ENCODE results near the gene PCLO.
A peak's percentile ranks its signal among the peaks of the same experiment; 100 is the strongest.

PCLO gene

DNA sequence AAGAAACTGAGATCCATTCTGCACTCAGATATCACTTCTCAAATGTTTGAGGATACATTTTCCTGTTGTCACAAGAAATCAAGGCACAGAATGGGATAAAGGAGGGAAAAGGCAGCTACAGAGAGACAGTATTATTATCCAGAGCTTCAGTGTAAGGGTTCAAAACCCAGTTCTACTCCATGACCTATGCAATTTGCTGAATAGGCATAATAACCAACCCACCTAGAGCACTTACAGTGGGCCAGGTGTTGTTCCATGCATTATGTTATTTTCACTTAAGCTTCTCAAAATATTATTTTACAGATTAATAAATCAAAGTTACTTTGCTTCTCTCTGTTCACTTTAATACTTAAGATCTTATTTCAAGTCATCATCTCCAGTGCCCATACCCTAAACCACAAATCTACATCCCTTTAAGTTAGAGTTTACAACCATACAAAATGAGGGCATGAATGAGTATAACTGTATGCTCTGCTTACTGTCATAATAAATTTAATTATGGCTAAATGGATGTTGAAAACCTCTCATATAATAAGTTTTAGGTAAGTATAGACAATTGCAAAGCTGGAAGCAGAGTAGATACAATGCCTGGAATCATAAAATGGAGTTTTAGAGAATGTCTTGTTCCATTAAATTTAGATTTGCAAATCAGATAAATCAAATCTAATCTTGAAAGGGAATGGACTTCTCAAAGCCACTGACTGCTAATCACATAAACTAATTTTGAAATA lies 28.1 kb upstream of the PCLO start:
- TF ChIP-seq, protein P1, sequence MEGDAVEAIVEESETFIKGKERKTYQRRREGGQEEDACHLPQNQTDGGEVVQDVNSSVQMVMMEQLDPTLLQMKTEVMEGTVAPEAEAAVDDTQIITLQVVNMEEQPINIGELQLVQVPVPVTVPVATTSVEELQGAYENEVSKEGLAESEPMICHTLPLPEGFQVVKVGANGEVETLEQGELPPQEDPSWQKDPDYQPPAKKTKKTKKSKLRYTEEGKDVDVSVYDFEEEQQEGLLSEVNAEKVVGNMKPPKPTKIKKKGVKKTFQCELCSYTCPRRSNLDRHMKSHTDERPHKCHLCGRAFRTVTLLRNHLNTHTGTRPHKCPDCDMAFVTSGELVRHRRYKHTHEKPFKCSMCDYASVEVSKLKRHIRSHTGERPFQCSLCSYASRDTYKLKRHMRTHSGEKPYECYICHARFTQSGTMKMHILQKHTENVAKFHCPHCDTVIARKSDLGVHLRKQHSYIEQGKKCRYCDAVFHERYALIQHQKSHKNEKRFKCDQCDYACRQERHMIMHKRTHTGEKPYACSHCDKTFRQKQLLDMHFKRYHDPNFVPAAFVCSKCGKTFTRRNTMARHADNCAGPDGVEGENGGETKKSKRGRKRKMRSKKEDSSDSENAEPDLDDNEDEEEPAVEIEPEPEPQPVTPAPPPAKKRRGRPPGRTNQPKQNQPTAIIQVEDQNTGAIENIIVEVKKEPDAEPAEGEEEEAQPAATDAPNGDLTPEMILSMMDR (conservative IDR thresholded peaks at IDR 0.05; ENCODE audit: control insufficient read depth, insufficient read depth, low read depth, low read length): no peak
- no peak overlapping the region for H3K4me3 ChIP-seq (ENCODE audit: control insufficient read depth, low read depth, low read length)

DNA sequence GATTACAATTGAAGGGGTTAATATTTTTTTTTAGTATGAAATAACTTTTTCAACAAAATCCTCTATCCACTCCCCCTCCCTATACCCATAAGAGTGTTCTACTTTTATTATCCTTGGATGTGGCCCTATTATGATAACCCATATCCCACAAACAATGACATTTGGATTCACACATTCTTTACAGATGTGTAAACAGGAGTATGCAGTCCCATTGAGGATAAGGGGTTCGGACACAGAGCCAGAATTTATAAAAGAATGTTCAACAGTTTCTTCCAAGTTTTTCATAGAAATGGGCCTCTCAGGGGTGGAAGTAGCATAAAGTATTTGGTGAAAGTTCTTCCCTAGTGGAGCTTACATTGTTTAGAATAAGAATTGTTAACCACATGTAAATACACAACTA lies 16.1 kb upstream of the PCLO start:
- no peak overlapping the region for H3K4me3 ChIP-seq (ENCODE audit: control insufficient read depth, low read depth, low read length)
- no peak for DNase-seq (ENCODE audit: low read depth)
- TF ChIP-seq, protein P1 (conservative IDR thresholded peaks at IDR 0.05; ENCODE audit: control insufficient read depth, insufficient read depth, low read depth, low read length): no peak

More for the DNA sequence above, 28.1 kb upstream of the PCLO start:
- no peak for DNase-seq (ENCODE audit: low read depth)

DNA sequence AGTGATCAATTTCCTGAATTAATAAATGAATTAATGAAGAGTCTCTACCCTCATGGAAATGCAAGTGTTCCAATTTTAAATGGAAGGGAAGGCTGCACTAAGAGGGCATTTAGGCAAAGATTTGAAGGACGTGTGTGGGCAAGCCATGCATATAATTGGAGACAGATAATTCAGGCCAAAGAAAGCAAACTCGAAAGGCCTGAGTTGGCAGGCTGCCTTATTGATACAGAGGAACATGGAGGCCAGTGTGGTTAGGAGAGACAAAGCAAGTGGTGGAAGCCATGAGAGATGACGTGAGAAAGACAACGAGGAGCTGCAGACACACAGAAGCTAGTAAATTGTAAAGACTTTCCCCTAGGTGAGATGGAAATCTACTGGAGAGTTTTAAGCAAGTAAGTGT lies 15.4 kb upstream of the PCLO start:
- DNase-seq (ENCODE audit: low read depth): no peak
- TF ChIP-seq, protein P1 (conservative IDR thresholded peaks at IDR 0.05; ENCODE audit: control insufficient read depth, insufficient read depth, low read depth, low read length): no peak
- H3K4me3 ChIP-seq (ENCODE audit: control insufficient read depth, low read depth, low read length): no peak overlapping the region

DNA sequence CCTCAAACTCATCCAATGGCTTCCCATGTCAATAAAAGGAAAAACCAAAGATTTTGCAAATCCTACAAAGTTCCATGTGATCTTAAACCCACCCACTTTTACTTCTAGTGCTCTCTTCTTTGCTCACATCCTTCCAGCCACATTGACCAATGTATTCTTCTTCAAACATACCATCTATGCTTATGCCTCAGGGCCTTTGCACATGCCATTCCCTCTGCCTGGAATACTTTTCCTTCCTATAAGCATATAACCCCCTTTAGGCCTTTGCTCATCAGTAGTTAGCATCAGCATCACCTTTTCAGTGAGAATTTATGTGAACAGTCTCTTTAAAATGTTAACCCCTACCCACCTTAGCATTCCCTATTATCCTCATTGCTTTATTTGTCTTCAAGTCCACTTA lies 11.0 kb upstream of the PCLO start:
- no peak for DNase-seq (ENCODE audit: low read depth)
- TF ChIP-seq, protein P1 (conservative IDR thresholded peaks at IDR 0.05; ENCODE audit: control insufficient read depth, insufficient read depth, low read depth, low read length): no peak
- no peak overlapping the region for H3K4me3 ChIP-seq (ENCODE audit: control insufficient read depth, low read depth, low read length)

DNA sequence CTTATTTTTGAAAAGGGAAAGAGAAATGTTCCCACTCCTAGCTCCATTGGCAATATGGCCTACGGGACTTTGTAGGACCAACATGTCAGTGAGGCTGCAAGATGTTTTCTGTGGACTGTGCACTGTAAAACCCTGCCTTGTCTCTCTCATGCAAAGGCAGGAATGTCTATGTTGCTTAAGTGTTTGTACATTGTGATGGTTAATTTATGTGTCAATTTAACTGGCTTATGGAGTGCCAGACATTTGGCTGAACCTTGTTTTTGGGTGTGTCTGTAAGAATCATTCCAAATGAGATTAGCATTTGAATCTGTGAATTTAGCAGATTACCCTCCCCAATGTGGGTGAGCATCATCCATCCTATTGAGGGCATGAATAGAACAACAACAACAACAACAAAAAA lies 4.1 kb upstream of the PCLO start:
- TF ChIP-seq, protein P1 (conservative IDR thresholded peaks at IDR 0.05; ENCODE audit: control insufficient read depth, insufficient read depth, low read depth, low read length): no peak
- no peak for DNase-seq (ENCODE audit: low read depth)
- H3K4me3 ChIP-seq (ENCODE audit: control insufficient read depth, low read depth, low read length): no peak overlapping the region

DNA sequence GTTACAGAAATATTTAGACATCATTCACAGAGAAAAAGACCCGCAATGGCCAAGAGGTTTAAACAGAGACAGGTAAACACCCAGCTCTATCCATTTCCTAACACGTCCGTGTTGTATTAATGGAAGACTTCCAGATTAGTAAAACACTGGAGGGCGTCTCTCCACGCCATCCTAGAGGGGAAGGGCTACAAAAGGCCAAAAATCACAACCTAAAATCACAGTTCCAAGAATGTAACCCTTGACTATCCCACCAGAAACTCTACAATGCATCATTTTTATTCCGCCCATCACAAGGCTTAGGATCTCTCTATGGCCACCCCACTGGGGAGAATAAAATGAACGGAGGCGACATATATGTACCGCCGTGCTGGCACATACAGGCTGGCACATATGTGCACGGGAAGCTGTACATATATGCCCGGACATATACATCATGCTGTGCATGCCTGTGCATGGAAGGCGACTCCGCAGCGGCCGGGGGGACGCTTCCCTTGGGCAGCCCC lies 734 bp downstream of the PCLO start:
- TF ChIP-seq, protein P1 (conservative IDR thresholded peaks at IDR 0.05; ENCODE audit: control insufficient read depth, insufficient read depth, low read depth, low read length): no peak
- DNase-seq (ENCODE audit: low read depth): no peak
- peak overlapping the region; percentile 40 for H3K4me3 ChIP-seq (ENCODE audit: control insufficient read depth, low read depth, low read length)

All from fibroblast of mammary gland (primary cell).